GM12878 (cell line): ENCODE data around the gene EIF3A. TPM values are rescaled to one million over a fixed set of nuclear protein-coding genes. Genes with fewer than 3 reads are reported as not detected.

Experiments
- ATAC-seq: fragments of 200-7000 bp; cut with Tn5 transposase; 3 replicates; pipeline ENCODE4 v1.9.1; 2020; ENCODE audit warnings: mild to moderate bottlenecking, moderate library complexity
- BruUV-seq: library from RNA; stranded (reverse); fragments of 400-500 nt; replicated peaks from 2 replicates; lab custom pipeline; 2021; lab: Mats Ljungman, UMichigan
- CTCF ChIA-PET: fragments of 300-600 bp; sonication (Branson Sonifier 250); formaldehyde crosslinking; extraction: SDS; loops from one replicate; lab custom pipeline; 2021; ENCODE audit warnings: inconsistent platforms; lab: Yijun Ruan, JAX
- POLR2A ChIA-PET: fragments of 350-600 bp; formaldehyde crosslinking; extraction: SDS; loops from one replicate; lab custom pipeline; 2021; ENCODE audit warnings: inconsistent platforms; lab: Charles Lee
- RAD21 ChIA-PET: fragments of 300-600 bp; sonication (Branson Sonifier 250); formaldehyde crosslinking; loops from one replicate; lab custom pipeline; 2023; ENCODE audit warnings: antibody characterized with exemption; ENCODE audit not compliant: unreplicated experiment; lab: Charles Lee
- SMC1A ChIA-PET: fragments of 300-600 bp; sonication (Branson Sonifier 250); formaldehyde crosslinking; loops from one replicate; lab custom pipeline; 2023; ENCODE audit not compliant: unreplicated experiment, uncharacterized antibody; lab: Charles Lee
- DNase-seq: peaks from one replicate; pipeline ENCODE4 v3.0.0-alpha.2; 2011; ENCODE audit warnings: low read depth, low spot score
- FAIRE-seq: peaks from 3 replicates; lab custom pipeline; 2011; peaks lifted over from hg19 to GRCh38; lab: Jason Lieb, UNC
- H2AFZ ChIP-seq: 2 replicates; pipeline ENCODE4 v1.6.0; 2011; ENCODE audit warnings: low read depth, low read length, control low read depth; ENCODE audit not compliant: control insufficient read depth
- H3K27ac ChIP-seq: 2 replicates; pipeline ENCODE4 v1.5.1; 2011; ENCODE audit warnings: control low read depth; ENCODE audit not compliant: control insufficient read depth, insufficient read depth
- H3K27me3 ChIP-seq, 2 experiments: replicated peaks in 1 of 2; 2 replicates each; pipeline versions ENCODE4 v1.6.0 to v1.6.1; 2011; ENCODE audit warnings: low read length in 1 of 2; ENCODE audit not compliant: control insufficient read depth in 2 of 2, insufficient read depth in 2 of 2
- H3K36me3 ChIP-seq, 2 experiments: 2 replicates each; pipeline ENCODE4 v1.5.1; 2011; ENCODE audit warnings: low read length in 1 of 2; ENCODE audit not compliant: control insufficient read depth in 2 of 2, insufficient read depth in 2 of 2
- H3K4me1 ChIP-seq: 2 replicates; pipeline ENCODE4 v1.6.1; 2011; ENCODE audit warnings: mild to moderate bottlenecking, low read length, moderate library complexity, mixed read lengths; ENCODE audit not compliant: control insufficient read depth, insufficient read depth
- H3K4me2 ChIP-seq: 2 replicates; pipeline ENCODE4 v1.6.0; 2011; ENCODE audit warnings: control low read depth; ENCODE audit not compliant: control insufficient read depth, insufficient read depth
- H3K4me3 ChIP-seq: fragments of 200-600 bp; sonication (generic); 2 replicates; pipeline ENCODE4 v1.5.1; 2016
- H3K79me2 ChIP-seq: 2 replicates; pipeline ENCODE4 v1.6.0; 2011; ENCODE audit warnings: low read length; ENCODE audit not compliant: control insufficient read depth, insufficient read depth
- H3K9ac ChIP-seq: 2 replicates; pipeline ENCODE4 v1.8.0; 2011; ENCODE audit warnings: low read length, control low read depth, mixed read lengths; ENCODE audit not compliant: control insufficient read depth, insufficient read depth
- H3K9me3 ChIP-seq: replicated peaks from 3 replicates; pipeline ENCODE4 v1.5.1; 2011; ENCODE audit warnings: mild to moderate bottlenecking, low read length; ENCODE audit not compliant: control insufficient read depth, insufficient read depth
- H4K20me1 ChIP-seq: 2 replicates; pipeline ENCODE4 v1.6.0; 2011; ENCODE audit not compliant: control insufficient read depth, insufficient read depth
- CEBPB ChIP-seq, 2 experiments: fragments of 150-350 bp in 1 of 2; IDR thresholded peaks; 2 replicates each; pipeline ENCODE4 v1.6.1; 2012 to 2014; ENCODE audit warnings: low read depth in 2 of 2, low read length in 2 of 2, borderline replicate concordance in 1 of 2, inconsistent platforms in 1 of 2
- CUX1 ChIP-seq: IDR thresholded peaks from 2 replicates; pipeline ENCODE4 v1.6.1; 2012; ENCODE audit warnings: improper control_type of control experiment, low read depth, low read length; ENCODE audit not compliant: insufficient replicate concordance
- GATAD2B ChIP-seq: fragments of 450-650 bp; conservative IDR thresholded peaks from 2 replicates; pipeline ENCODE4 v1.6.1; 2017; ENCODE audit warnings: low read depth, mild to moderate bottlenecking, moderate library complexity
- HCFC1 ChIP-seq: fragments of 150-350 bp; IDR thresholded peaks from 2 replicates; pipeline ENCODE4 v1.6.1; 2014; ENCODE audit warnings: low read length
- HDAC6 ChIP-seq: fragments of 200-600 bp; sonication (generic); IDR thresholded peaks from one replicate; pipeline ENCODE4 v1.8.0; 2017; ENCODE audit warnings: antibody characterized with exemption; ENCODE audit not compliant: unreplicated experiment
- LARP7 ChIP-seq: fragments of 450-650 bp; IDR thresholded peaks from 2 replicates; pipeline ENCODE4 v1.6.1; 2017; ENCODE audit warnings: mild to moderate bottlenecking
- MAX ChIP-seq: IDR thresholded peaks from 2 replicates; pipeline ENCODE4 v1.6.1; 2012; ENCODE audit warnings: low read depth, low read length, improper control_type of control experiment
- MTA2 ChIP-seq: fragments of 450-650 bp; IDR thresholded peaks from 2 replicates; pipeline ENCODE4 v1.6.1; 2016; ENCODE audit warnings: low read depth, mild to moderate bottlenecking, moderate library complexity
- MYC ChIP-seq: IDR thresholded peaks from 2 replicates; pipeline ENCODE4 v1.6.1; 2011; ENCODE audit warnings: mild to moderate bottlenecking, low read length, moderate library complexity, inconsistent platforms; ENCODE audit not compliant: insufficient read depth, insufficient replicate concordance, insufficient read length, severe bottlenecking
- RAD51 ChIP-seq: fragments of 450-650 bp; IDR thresholded peaks from 2 replicates; pipeline ENCODE4 v1.6.1; 2016; ENCODE audit warnings: moderate library complexity, mild to moderate bottlenecking, inconsistent platforms
- REST ChIP-seq: IDR thresholded peaks from 2 replicates; pipeline ENCODE4 v1.6.1; 2012; ENCODE audit warnings: mild to moderate bottlenecking, low read depth, low read length
- RFX5 ChIP-seq: IDR thresholded peaks from 2 replicates; pipeline ENCODE4 v1.6.1; 2011; ENCODE audit warnings: low read depth, low read length, improper control_type of control experiment
- STAT1 ChIP-seq: fragments of 450-650 bp; conservative IDR thresholded peaks from 2 replicates; pipeline ENCODE4 v1.6.1; 2014; ENCODE audit warnings: antibody characterized with exemption, mild to moderate bottlenecking
- WGBS: methylation state at CpG from one replicate; pipeline ENCODE4 v1.1.6; 2016; ENCODE audit warnings: low lambda C conversion rate; ENCODE audit not compliant: insufficient replicate concordance, insufficient coverage; ENCODE audit errors: missing lambda C conversion rate; 5-methylcytosine and 5-hydroxymethylcytosine counted together
- in situ Hi-C: fragments of 300-500 bp; cut with MboI; formaldehyde crosslinking; loops from 9 replicates; pipeline ENCODE4 v1.14.3; 2018; ENCODE audit warnings: mixed read lengths
- intact Hi-C: fragments of 100-400 bp; cut with micrococcal nuclease; formaldehyde crosslinking; loops from one replicate; pipeline ENCODE4 v1.14.2; 2022; ENCODE audit not compliant: unreplicated experiment
- polyA plus RNA-seq, 11 experiments: library from polyadenylated mRNA; depleted of rRNA in 4 of 11; unstranded in 6 of 11; stranded (reverse) in 5 of 11; fragments of >200 nt; fragmentation: Nextera tagmentation in 4 of 11; fragmentation: Illumina TruSeq in 1 of 11; extraction: Ambion mirVana in 4 of 11; extraction: Trizol in 1 of 11; gene quantifications; 1 replicate in 1 of 11; 2 replicates in 10 of 11; pipeline versions ENCODE4 v1.2.1 to v1.2.3, GENCODE V29; 2011 to 2016; ENCODE audit warnings: inconsistent platforms in 2 of 11, missing spikeins in 2 of 11, low read depth in 1 of 11
- total RNA-seq, 4 experiments: library from RNA; depleted of rRNA in 3 of 4; stranded (reverse); fragments of >200 nt in 3 of 4; fragmentation: Illumina TruSeq in 1 of 4; extraction: Trizol in 1 of 4; gene quantifications; 2 replicates each; pipeline versions ENCODE4 v1.2.1 to v1.2.3, GENCODE V29; 2013 to 2021

Gene EIF3A
- total and polyA plus RNA-seq, 10 of the 15 experiments (the other 5 are each of a cell fraction or from before 2014, with no cell fraction given), result 42.3 to 195 (median 96.3) TPM

GRCh38 chr10:119090026-119090795 is 9.6 kb upstream of the EIF3A start:
- BruUV-seq, result no TSS peak
- FAIRE-seq, result no peak
- TF ChIP-seq MYC, result no peak
- no peak for TF ChIP-seq HCFC1
- no peak for TF ChIP-seq LARP7
- TF ChIP-seq CEBPB (IDR thresholded peaks at IDR 0.05; ENCODE audit: borderline replicate concordance in 1 of 2, low read depth in 2 of 2, low read length in 2 of 2), result no peak
- TF ChIP-seq RAD51, result no peak
- no peak for TF ChIP-seq STAT1
- no peak for TF ChIP-seq GATAD2B
- TF ChIP-seq CUX1, result no peak
- TF ChIP-seq REST, result no peak
- TF ChIP-seq MAX, result no peak
- no peak for TF ChIP-seq RFX5
- no peak for TF ChIP-seq MTA2
- no peak for TF ChIP-seq HDAC6

More at GRCh38 chr10:119090026-119090795, 9.6 kb upstream of the EIF3A start:
- ATAC-seq (peak; percentile 14; the same call in 1 of the 3 replicates), DNase-seq (no peak)
- ChIA-PET POLR2A (no interaction called here), SMC1A (interaction anchor here (0.9 to 2.1 kb wide), 3 partner anchors 11 to 74 kb away, joined by 3 to 5 read pairs (median 3); no protein-coding TSS in a partner anchor), CTCF (no interaction called here), RAD21 (no interaction called here)
- H3K79me2 ChIP-seq, result no peaks in the 10 kb centered on the region
- no peak overlapping the region for H3K4me2 ChIP-seq
- H3K9me3 ChIP-seq, result no peaks in the 10 kb centered on the region
- no peak overlapping the region for H3K4me3 ChIP-seq
- in situ Hi-C loops (no loop called here), intact Hi-C loops (no loop called here)
- H3K36me3 ChIP-seq, result no peaks in the 10 kb centered on the region
- no peak overlapping the region for H3K27ac ChIP-seq
- no peak overlapping the region for H3K9ac ChIP-seq
- H4K20me1 ChIP-seq, result no peaks in the 10 kb centered on the region
- no peaks in the 10 kb centered on the region for H3K27me3 ChIP-seq
- 17% methylated on average over 13 of the region's 13 CpGs for WGBS
- H2AFZ ChIP-seq, result no peak overlapping the region; the same call in 1 of the 2 replicates
- H3K4me1 ChIP-seq, result peaks cover 34% of the 10 kb centered on the region
